Right lobe of liver (tissue), 4 donors: ENCODE results near the gene LECT2.

Source experiments
- CTCF ChIP-seq, 4 donors: fragments of 200-600 bp in 3 of 4; fragments of 450-650 bp in 1 of 4; IDR thresholded peaks; one replicate each; pipeline versions ENCODE4 v1.5.1 to v1.8.0; 2016 to 2022; ENCODE audit warnings: antibody characterized with exemption in 4 of 4, mild to moderate bottlenecking in 2 of 4
- POLR2A ChIP-seq: fragments of 450-650 bp; IDR thresholded peaks from one replicate; pipeline ENCODE4 v1.6.1; 2017; ENCODE audit warnings: antibody characterized with exemption, mild to moderate bottlenecking
- donor health status: DM: no; HTN: no; CAD: no.
- donor health status: DM: no; HTN: no; CAD: no.
- donor health status: DM: no; HTN: yes; CAD: no.

GRCh38 chr5:135978993-135979392 lies 24.2 kb upstream of the LECT2 start:
- TF ChIP-seq CTCF (IDR thresholded peaks at IDR 0.05) (no peak), POLR2A (no peak)
